ENCODE results near the gene CREBRF.

DNA sequence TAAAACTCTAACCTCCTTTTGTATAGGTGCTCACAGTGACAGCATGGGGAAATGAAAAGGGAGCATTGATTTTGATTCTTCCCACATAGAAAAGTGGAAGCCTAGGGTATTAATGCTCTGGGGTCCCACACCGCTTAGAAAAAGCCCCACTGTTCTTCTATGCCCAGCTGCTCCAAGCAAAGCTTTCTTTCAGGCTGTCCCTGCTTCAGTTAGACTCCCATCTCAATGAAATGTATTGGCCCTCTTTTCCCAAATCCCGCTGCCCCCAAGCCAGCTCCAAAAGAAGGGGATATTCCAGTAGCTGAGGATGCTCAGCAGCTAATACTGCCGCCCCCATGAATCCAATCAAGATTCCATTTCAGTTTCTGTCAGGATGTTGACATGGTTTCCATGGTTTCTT is 17.0 kb upstream of the CREBRF start:
- TF ChIP-seq, protein P1, sequence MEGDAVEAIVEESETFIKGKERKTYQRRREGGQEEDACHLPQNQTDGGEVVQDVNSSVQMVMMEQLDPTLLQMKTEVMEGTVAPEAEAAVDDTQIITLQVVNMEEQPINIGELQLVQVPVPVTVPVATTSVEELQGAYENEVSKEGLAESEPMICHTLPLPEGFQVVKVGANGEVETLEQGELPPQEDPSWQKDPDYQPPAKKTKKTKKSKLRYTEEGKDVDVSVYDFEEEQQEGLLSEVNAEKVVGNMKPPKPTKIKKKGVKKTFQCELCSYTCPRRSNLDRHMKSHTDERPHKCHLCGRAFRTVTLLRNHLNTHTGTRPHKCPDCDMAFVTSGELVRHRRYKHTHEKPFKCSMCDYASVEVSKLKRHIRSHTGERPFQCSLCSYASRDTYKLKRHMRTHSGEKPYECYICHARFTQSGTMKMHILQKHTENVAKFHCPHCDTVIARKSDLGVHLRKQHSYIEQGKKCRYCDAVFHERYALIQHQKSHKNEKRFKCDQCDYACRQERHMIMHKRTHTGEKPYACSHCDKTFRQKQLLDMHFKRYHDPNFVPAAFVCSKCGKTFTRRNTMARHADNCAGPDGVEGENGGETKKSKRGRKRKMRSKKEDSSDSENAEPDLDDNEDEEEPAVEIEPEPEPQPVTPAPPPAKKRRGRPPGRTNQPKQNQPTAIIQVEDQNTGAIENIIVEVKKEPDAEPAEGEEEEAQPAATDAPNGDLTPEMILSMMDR (conservative IDR thresholded peaks at IDR 0.05 in 1 of 2, IDR thresholded peaks at IDR 0.05 in 1 of 2; ENCODE audit: extremely low read depth in 1 of 2, insufficient read depth in 1 of 2, low read depth in 1 of 2, low read length in 2 of 2), result no peak
- TF ChIP-seq EZH2 (IDR thresholded peaks at IDR 0.05; ENCODE audit: borderline replicate concordance, low read length), result no peak
